NCI-H1048 (cell line): ENCODE data around the gene LRTM2.

Experiments
- DNase-seq: peaks from one replicate; lab custom pipeline; 2025; lab: John Stamatoyannopoulos, UW

LRTM2 gene

DNA sequence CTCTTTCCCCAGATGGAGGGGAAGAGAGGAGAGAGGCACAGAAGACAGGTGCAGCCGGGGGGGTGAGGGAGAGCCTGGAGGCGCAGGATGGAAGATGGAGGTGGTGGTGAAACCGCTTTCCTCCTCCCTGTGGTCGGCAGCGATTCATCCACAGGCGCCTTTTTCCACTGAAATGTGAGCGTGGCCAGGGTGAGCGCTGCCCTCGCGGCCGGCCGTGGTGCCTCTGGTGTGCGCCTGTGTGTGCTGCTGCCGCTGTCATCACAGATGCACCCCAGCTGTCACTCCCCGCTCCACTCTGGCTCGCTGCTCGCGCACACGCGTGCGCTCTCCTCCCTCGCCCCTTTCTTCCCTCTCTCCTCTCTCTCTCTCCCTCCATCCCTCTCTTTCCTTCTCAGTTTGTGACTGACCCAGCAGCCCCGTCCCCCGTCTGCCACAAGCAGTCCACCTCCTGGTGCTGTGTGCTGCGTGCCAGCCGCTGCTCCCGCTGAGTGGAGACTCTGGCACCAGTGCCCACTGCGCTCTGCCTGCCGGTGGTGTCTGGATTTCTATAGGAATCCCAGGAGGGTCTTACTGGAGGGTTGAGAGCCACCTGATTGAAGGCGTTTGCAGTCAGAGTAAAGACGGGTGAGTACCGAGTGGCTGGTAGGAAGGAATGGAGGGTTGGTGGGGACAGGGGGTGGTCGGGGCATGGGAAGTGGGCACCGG, at the start of gene LRTM2:
TSS of gene LRTM2 (plus strand) at position 375 of the 705 bp plus-strand sequence. CDS start 7,584 bp downstream, outside the sequence.
- no peak for DNase-seq

DNA sequence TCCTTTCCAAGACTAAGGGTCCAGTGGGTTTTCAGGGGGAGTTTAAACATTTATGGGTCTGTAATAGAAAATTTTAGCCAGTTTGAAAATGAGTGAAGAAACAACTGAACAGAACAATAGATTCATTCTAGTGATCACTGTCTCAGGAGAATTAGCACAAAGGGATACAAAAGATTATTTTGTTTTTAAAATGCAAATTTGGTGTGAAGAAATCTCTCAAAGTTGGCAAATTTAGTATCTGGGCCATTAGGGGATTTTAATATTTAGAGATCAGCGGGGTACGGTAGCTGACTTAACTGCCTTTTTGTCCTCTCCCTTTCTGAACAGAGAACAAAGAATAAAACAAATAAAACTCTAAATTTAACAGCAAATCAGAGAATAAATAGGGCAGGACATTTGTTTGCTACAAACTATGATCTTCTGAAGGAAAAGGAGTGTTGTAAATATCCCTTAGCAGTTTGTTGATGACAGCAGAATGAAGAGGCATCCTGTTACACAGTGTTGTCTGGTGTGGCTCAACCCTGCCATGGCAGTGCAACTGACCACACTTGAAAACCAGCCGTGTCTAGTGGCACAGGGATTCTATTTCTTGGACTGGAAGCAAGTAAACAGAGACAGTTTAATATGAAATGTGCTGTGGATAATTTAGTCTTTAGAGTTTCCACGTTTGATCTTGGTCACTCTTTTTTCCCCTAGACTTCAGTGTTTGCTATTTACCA, 46.3 kb upstream of the LRTM2 start:
- no peak for DNase-seq

DNA sequence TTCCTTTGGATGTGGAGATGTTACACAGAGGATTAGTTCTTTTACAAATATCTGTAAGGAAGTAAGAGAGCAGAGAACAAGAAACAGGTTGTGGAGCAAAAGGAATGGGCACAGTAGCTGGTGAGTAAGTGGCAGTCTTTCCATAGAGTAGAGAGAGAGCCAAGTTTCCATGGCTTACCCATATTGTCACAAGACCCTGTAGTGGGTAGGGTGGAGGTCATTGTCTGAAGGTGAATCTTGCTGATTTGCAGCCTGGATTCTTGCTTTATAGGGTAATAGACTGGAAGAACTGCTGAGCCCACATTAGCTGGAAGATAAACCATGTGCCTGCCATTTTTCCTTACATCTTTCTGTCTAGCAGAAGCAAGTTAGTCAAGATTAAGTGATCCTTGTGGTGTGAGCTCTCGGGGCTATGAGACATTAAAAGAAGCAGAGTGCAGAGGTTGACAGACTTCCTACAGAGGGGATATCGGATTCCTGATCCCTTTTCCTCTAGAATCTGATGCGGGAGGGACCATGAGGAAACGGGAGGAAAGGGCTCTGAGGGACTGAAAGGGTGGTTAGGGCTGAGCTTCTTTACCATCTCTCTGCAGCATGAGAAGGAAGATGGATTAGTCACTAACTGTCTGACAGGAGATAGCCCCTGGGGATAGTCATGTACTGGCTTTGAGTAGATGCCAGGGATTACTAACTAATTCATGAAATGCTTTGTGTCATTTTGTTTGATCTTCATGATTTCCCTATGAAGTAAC, 44.0 kb upstream of the LRTM2 start:
- no peak for DNase-seq

DNA sequence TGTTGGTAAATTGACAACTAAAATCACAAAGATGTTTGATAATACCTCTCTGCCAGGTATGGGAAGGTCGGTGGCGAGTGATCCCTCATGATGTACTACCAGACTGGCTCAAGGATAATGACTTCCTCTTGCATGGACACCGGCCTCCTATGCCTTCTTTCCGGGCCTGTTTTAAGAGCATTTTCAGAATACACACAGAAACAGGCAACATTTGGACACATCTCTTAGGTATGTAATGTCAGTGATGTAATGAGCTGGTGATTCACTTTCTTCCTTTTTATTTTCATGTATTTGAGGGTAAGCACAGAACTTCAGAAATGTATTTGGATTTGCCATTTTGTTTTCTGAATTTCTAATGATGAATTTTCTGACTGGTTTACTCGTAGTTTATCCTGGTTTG, 42.6 kb upstream of the LRTM2 start:
- no peak for DNase-seq

DNA sequence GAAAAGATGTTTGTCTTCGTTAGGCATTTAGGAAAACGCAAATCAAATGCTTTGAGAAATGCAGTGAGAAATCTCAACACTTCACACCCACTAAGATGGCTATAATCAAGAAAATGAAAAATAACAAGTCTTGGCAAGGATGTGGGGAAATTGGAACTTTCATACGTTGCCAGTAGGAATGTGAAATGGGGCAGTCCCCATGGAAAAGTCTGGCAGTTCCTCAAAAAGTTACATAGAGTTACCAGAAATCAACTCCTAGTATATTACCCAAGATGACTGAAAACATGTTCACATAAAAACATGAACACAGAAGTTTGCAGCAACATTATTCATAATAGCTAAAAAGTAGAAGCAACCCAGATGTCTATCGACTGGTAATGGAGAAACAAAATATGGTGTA, 41.5 kb upstream of the LRTM2 start:
- no peak for DNase-seq

DNA sequence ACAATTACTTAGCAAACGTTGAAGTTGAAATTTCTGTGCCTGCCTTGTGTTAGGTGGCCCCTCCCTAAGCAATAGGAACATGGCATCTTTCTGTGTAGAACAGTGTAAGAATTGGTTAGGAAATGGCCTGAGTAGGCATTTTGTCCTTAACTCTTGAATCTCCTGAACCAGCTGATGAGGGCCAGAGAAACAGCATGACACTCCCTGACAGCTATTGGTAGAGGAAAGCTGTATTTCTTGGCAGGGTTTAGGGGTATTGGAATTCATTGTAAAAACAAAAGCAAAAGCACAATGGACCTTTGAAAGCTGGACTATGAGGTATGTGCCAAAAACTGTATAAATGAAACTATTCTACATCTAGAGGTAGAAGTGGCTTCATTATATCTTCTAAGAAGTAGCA, 40.6 kb upstream of the LRTM2 start:
- DNase-seq, result no peak

DNA sequence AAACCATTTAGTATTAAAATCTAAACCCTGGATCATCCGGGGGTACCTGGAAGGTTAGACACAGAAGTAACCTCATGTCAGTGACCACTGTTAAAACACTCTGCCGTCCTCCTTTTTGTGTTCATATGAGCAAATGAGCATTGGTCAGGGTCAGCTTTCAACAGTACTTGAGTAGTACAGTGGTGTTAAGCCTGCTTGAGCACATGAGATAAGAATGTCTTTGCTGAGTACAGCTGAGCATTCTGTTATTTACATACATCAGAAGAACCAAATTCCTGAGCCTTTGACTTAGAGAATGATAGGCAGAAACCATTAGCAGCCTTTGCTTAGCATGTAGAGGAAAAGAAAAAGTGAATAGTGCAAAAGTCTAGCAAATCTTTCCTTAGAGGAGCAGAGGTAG, 38.6 kb upstream of the LRTM2 start:
- no peak for DNase-seq

DNA sequence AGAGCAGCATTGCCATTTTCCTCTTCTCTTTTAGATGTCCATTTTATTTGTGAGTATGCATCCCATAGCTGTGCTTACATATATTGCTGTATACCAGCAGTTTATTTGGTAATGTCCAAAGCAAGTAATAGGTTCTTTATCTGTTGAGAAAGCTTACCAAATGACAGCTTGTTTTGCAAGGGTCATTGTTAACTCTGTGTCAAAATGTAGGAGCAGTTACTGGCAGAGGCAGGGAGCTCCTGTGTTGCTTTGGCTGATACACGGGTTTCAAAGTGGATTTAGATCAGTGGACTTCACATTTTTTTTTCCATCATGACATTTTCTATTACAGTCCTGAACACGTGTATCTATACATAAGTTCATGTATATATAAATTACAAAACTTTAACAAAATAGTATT, 38.1 kb upstream of the LRTM2 start:
- no peak for DNase-seq

DNA sequence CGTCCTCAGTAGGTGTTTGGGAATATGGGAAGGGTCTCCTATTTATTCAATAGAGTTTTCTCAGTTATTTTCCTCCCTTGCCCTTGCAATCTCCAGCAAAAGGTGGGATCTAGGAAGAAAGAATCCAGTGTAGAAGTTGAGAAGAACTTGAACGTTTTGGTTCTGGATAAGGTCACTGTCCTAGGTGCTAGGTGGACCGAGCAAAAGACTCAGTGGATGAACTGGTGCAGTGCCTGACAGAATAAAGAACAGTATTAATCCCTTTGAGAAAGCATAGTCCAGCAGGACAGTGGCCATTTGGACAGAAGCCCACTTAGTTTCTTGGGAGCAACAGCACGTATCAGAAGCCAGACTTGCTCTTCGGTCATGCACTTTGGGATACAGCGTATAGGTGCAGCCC, 32.7 kb upstream of the LRTM2 start:
- no peak for DNase-seq

DNA sequence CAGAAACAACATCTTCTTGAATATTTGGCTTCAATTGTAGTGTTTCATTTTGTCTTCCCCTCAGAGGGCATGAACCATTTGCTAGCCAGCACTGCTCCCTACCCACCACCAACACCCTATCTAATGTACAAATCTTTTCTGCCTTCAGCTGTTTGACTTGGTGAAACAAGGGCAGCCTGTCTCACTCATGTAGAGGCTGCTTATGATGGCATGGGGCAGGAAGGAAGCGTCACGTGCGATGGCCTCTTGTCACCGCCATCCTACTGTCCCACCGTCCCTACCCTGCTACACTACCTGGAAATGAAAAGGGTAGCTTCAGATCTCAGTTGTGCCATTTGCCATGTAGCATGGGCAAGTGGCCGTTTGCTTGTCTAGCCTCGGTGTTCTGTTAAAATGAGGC, 29.9 kb upstream of the LRTM2 start:
- DNase-seq, result no peak

DNA sequence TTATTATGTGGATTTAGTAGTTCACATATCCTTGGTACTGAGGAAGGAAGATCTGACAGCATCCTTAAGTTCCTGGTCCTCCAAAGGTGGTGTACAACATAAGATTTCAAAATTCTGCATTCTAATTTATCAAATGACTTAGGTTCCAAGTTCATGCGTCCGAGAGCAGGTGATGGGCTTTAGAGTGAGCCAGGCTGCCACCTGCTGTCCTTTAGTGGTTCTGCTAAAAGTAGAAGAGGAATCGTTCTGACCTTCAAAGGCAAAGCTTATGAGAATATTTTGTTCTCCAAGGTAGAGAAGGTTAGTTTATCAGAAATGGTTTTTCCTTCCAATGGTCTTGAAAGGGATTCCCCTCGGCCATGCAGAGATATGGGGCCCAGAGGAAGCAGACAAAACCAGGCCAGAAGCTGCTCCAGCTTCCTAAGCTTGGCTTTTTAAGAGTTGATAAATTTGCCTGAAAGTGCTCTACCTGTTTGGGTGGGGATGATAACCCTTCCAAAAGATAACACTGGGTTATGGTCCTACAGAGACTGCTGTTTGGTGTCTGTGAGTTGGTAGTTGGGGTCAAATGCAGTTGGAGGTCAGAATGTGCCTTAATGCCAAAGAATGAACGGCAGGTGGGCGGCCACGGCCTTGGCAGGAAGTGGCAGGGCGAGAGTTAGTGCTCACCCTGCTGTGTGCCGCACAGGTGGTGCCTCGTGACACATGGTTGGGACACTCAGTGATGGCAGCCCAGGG, 29.1 kb upstream of the LRTM2 start:
- no peak for DNase-seq

DNA sequence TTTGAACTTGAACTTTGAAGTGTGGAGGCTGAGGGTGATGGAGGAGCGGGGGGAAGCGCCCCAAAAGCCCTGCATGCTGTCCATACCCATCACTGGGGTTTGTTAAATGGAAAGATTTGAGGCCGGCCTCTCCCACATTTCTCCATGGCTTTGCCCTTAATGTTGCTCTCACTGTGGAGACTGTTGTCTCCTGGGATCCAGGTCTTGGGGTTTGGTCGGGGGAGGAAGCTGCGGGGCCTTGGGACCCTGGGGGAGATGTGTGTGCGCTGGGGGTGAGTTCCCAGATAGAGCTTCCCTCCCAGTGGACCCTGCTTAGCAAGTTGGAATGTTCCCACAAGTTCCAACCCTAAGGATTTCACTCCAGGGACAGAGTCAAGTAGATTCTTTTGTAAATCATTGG, 28.0 kb upstream of the LRTM2 start:
- no peak for DNase-seq

DNA sequence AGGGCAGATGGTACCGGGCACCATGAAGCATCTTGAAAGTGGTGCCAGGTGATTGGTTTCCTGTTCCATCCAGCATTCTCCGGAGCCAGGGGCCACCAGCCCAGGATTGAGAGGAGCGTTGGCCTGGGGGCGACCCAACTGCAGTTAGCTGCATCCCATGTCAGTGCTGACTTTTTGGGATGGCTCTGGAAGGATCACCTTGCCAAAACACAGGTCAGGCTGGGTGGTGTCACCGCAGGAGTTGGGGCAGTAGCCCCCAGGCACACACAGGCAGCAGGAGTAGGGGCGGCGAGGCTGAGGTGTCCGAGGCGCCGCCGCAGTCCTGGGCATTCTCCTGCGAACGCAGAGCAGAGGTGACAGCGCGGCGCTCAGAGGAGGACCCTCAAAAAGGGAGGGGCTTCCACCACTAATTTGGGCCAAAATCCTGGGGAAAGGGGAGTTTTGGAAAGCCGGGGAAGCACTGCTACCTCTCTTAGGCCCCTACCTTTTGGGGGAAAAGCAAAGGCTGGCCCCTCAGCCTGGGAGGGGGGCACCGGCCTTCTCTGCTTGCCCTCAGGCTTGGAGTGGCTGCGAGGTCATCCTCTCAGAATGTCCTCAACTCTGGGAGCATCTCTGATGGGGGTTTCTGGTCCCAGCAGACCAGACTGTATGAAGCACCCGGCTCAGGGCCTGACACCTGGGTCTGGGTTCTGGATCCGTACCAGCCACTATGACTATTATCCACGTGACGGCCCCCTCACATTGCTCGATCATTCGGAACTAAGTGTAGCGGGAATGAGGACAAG, 26.7 kb upstream of the LRTM2 start:
- no peak for DNase-seq

DNA sequence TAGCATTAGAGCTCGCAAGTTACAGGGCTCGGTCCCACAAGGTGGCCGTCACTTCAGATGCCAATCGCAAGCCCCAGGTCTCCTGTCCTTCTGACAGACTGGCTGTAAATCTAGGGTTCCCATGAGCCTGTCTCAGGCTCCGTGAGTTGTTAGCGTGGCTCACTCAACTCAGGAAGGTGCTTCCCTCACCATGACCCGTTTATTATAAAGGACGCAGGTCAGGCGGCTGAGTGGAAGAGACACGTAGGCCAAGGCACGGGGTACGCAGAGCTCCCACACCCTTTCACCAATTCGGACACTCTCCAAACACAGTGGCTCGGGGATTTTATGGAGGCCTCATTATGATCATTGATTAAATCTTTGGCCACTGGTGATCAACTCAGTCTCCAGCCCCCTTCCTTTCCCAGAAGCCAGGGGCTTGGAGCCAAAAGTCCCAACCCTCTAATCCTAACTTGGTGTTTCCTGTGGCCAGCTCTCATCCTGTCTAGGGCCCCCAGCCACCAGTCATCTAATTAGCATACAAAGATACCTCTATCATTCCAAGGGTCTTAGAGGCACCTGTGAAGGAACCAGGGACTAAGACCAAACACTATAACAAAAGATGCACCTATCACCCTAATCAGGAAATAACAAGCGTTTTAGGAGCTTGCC, 25.8 kb upstream of the LRTM2 start:
- DNase-seq, result no peak

DNA sequence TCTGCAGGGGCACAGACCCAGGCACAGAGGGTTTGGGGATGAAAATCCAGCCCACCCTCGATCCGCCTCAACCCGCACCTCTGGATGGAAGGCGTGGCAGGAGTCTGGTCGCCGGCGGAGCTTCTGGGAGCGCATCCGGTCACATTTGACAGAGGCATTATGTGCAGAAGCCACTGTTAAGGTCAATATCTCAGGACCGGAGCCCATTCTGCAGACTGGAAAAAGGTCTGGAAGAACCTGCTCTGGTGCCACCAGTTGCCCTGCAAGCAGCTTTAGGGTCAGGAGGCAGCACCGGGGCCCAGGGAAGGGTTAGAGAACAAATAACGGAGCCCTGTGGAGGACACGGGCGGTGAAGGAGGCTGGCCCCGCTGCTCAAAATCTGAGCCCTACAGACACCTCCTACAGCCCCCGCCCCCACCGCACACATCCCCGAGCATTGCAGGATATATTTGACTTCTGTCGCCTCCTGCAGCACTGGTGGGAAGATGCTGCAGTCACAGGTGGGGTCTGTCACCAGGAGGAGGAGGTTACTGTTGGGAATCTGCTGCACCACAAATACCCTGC, 25.1 kb upstream of the LRTM2 start:
- no peak for DNase-seq

DNA sequence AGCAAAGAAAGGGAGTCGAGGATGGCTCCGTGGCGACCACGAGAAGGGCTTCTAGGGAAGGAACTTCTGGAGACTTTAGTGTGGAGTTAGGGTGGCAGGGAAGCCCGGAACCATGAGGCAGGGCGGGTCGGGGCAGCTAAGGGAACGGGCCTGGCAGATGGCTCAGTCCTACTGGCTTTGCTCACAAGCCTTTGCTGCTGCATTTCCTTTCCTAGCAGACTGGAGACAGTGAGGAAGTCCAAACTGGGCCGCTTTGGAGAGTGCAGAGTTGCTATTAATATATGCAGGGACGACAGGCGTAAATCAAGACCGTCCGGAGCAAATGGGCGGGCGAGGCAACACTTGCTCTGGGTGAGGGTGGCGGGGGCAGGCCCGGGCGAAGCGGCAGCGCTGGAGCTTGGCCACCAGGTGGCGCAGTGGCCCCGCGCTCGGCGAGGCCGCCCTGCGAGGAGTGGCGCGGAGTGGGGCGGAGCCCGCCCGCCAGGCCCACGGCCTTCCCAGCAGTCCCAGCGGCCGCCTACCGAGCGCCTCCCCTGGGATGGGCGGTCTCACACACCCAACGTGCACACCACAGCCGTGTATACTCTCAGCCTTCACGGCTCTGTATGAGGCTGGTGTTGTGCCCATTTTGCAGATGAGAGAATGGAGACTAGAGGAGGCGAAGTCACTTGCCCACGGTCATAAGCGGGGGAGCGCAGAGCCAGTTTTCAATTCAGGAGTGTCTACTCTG, 24.4 kb upstream of the LRTM2 start:
- DNase-seq, result peak; percentile 57

DNA sequence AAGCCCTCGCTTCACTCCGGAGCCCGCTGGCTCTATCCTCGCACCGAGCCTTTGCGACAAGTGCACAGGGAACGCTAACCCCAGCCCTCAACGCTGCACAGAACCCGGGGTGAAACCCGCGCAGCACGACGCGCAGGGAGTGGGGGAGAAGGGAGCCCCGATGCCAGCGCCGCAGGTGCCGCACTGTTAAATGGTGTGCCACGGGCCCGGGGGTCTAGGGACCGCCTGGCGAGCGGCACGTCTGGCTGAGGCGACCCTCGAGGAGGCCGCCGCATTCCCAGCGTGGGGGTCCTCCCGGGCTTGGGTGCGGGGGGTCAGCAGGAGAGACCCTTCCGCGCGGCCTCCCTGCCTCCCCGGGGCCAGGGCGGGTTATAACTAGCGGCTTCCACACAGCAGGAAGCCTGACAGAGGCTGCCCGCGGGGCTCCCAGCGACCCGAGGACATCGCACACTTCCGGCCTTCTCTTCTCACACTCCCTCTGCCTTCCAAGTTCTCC, 23.8 kb upstream of the LRTM2 start:
- no peak for DNase-seq

DNA sequence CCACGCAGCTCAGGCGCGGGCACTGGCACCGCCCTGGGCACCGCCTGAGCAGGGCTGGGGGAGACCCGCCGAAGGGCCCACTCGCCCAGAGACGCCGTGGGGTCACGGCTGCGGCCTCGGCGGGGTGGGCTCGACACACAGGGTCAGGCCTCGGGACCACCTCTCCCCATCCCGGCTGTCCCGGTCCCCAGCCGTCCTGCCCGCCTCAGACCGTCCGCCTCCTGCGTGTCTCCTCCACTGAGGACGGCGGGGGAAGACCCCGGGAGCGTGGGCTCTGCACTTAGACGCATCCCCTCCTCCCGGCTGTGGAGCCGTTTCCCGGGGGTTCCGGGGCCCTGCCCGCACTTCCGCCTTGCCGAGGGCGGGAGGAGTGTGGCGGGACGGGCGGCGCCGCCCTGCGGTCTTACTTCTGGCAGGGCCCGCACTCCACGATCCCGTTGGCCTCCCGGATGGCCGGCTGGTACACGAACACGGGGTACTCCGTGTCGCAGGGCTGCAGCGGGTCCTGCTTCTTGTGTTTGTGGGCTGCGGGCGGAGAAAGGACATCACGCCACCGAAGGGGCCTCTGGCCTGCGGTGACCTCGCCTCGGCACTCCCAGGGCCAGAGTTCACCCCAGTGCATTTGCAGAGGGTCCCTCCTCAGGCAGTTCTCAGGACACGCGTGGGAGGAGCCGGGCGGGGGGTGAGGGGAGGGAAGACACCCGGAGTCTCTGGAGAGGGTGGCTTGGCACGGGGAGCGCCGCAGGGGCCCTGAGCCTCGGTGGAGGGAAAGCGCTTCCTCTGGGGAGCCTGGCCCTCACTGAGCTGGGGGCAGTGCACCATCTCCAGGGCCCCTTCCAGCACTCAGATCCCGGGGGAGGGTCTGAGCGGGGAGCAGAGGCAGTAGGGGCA, 23.1 kb upstream of the LRTM2 start:
- DNase-seq, result no peak
